Natural killer cell (primary cell): ENCODE results near the gene AHR. TPM values are rescaled to one million over a fixed set of nuclear protein-coding genes. Genes with fewer than 3 reads are reported as not detected.

Experiments used
- ATAC-seq, 3 donors: fragments of 150-1000 bp in 2 of 3; fragments of 200-7000 bp in 1 of 3; cut with Tn5 transposase; 1 replicate in 1 of 3; 2 replicates in 2 of 3; pipeline ENCODE4 v1.10.0; 2021; ENCODE audit warnings: mild to moderate bottlenecking in 2 of 3, moderate library complexity in 2 of 3
- DNase-seq, 2 donors: peaks; one replicate each; pipeline versions ENCODE4 v3.0.0 to v3.0.0-alpha.2; 2013 to 2021; ENCODE audit warnings: mixed read lengths in 1 of 2
- H3K27ac ChIP-seq: one replicate; pipeline ENCODE4 v1.5.1; 2013; ENCODE audit warnings: mild to moderate bottlenecking, low read length
- H3K27me3 ChIP-seq: one replicate; pipeline ENCODE4 v1.6.1; 2013; ENCODE audit warnings: low read length; ENCODE audit not compliant: control insufficient read depth, insufficient read depth
- H3K36me3 ChIP-seq: one replicate; pipeline ENCODE4 v1.6.1; 2013; ENCODE audit warnings: low read length; ENCODE audit not compliant: control insufficient read depth, insufficient read depth
- H3K4me1 ChIP-seq: one replicate; pipeline ENCODE4 v1.6.1; 2013; ENCODE audit warnings: low read length; ENCODE audit not compliant: control insufficient read depth, insufficient read depth
- H3K4me3 ChIP-seq: one replicate; pipeline ENCODE4 v1.5.1; 2013; ENCODE audit warnings: low read length
- H3K9me3 ChIP-seq: one replicate; pipeline ENCODE4 v1.6.1; 2013; ENCODE audit warnings: low read length; ENCODE audit not compliant: control insufficient read depth, insufficient read depth
- H3K27ac Mint-ChIP-seq, 2 donors: one replicate each; pipeline ENCODE4 v1.8.0; 2022; ENCODE audit warnings: mild to moderate bottlenecking in 2 of 2, mixed read lengths in 2 of 2, moderate library complexity in 1 of 2
- H3K27me3 Mint-ChIP-seq, 2 donors: one replicate each; pipeline ENCODE4 v1.8.0; 2022; ENCODE audit warnings: low read depth in 2 of 2, mixed read lengths in 2 of 2
- H3K36me3 Mint-ChIP-seq: one replicate; pipeline ENCODE4 v1.8.0; 2022; ENCODE audit warnings: mixed read lengths
- H3K4me1 Mint-ChIP-seq, 2 donors: one replicate each; pipeline ENCODE4 v1.8.0; 2022; ENCODE audit warnings: mixed read lengths in 2 of 2
- H3K4me3 Mint-ChIP-seq: one replicate; pipeline ENCODE4 v1.8.0; 2022; ENCODE audit warnings: mild to moderate bottlenecking, moderate library complexity, mixed read lengths
- H3K9me3 Mint-ChIP-seq, 2 donors: one replicate each; pipeline ENCODE4 v1.8.0; 2022; ENCODE audit warnings: mixed read lengths in 2 of 2
- WGBS: methylation state at CpG from one replicate; pipeline ENCODE4 v1.1.7; 2013; ENCODE audit warnings: missing lambda C conversion rate; ENCODE audit not compliant: insufficient coverage; 5-methylcytosine and 5-hydroxymethylcytosine counted together
- intact Hi-C: fragments of 100-400 bp; cut with micrococcal nuclease; formaldehyde crosslinking; loops from one replicate; pipeline ENCODE4 v1.14.2; 2022
- total RNA-seq, 4 donors: library from RNA; stranded (reverse); fragments of 120-200 nt in 1 of 4; gene quantifications; one replicate each; pipeline versions ENCODE4 v1.2.3 to v1.2.4, GENCODE V29; 2013 to 2022
- TF ChIP-seq, protein P1 (sequence below): fragments of 200-600 bp; IDR thresholded peaks from one replicate; pipeline ENCODE4 v1.8.0; 2022; ENCODE audit warnings: antibody characterized with exemption

AHR gene
- total RNA-seq, 3 donors from 2014 or later (not counting 1 experiment from before 2014, with no cell fraction given), result 20.7 to 54.7 (median 44.9) TPM

DNA sequence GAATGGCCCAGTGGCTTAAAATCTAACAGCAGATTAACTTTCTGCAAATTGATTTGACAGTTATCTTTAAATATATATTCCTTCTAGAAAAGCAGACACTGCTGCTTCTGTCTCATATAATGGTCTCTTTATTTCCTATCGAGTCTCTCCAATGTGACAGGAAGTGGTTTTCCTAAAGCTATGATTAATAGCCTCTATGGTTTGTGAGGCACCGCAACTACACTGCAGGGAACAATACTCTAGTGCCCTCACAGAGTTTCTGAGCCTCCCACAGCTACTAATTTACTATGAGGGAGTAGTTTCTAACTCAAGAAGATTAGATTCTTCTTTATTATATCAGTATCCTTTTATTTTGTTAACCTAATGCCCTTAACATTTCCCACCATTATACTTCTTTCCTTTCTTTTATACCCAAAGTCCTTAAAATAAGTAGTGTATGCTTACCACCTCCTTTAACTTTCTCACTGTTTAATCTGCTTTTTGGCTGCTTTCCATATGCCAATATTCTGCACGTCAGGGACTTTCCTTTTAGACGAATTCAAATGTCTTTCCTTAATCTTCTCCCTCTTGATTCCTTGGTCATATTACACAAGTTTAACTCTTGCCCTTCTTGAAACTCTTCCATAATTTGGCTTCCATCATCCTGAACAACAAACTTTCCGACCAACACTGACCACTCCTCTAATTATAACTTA is 23.8 kb upstream of the AHR start:
- DNase-seq, result no peak
- H3K27ac Mint-ChIP-seq, result no peak overlapping the region
- no peaks in the 10 kb centered on the region for H3K27me3 ChIP-seq
- TF ChIP-seq, protein P1, sequence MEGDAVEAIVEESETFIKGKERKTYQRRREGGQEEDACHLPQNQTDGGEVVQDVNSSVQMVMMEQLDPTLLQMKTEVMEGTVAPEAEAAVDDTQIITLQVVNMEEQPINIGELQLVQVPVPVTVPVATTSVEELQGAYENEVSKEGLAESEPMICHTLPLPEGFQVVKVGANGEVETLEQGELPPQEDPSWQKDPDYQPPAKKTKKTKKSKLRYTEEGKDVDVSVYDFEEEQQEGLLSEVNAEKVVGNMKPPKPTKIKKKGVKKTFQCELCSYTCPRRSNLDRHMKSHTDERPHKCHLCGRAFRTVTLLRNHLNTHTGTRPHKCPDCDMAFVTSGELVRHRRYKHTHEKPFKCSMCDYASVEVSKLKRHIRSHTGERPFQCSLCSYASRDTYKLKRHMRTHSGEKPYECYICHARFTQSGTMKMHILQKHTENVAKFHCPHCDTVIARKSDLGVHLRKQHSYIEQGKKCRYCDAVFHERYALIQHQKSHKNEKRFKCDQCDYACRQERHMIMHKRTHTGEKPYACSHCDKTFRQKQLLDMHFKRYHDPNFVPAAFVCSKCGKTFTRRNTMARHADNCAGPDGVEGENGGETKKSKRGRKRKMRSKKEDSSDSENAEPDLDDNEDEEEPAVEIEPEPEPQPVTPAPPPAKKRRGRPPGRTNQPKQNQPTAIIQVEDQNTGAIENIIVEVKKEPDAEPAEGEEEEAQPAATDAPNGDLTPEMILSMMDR, result no peak
- no peaks in the 10 kb centered on the region for H3K4me1 ChIP-seq
- peaks cover 0 to 2% of the 10 kb centered on the region in 2 donors for H3K9me3 Mint-ChIP-seq
- peaks cover 5% of the 10 kb centered on the region for H3K36me3 Mint-ChIP-seq
- no peak overlapping the region for H3K27ac ChIP-seq
- H3K4me3 Mint-ChIP-seq, result no peak overlapping the region
- ATAC-seq, result peak in 2 of 3 donors; percentile 48 to 59
- intact Hi-C loops, result loop anchor here (5.0 kb wide), 1 partner anchor 42 kb away; no protein-coding TSS in a partner anchor
- 55% methylated on average over 3 of the region's 5 CpGs for WGBS
- H3K27me3 Mint-ChIP-seq, result no peaks in the 10 kb centered on the region
- no peak overlapping the region for H3K4me3 ChIP-seq
- H3K9me3 ChIP-seq, result peaks cover 12% of the 10 kb centered on the region
- H3K4me1 Mint-ChIP-seq, result peaks cover 13 to 16% of the 10 kb centered on the region in 2 donors
- no peaks in the 10 kb centered on the region for H3K36me3 ChIP-seq

DNA sequence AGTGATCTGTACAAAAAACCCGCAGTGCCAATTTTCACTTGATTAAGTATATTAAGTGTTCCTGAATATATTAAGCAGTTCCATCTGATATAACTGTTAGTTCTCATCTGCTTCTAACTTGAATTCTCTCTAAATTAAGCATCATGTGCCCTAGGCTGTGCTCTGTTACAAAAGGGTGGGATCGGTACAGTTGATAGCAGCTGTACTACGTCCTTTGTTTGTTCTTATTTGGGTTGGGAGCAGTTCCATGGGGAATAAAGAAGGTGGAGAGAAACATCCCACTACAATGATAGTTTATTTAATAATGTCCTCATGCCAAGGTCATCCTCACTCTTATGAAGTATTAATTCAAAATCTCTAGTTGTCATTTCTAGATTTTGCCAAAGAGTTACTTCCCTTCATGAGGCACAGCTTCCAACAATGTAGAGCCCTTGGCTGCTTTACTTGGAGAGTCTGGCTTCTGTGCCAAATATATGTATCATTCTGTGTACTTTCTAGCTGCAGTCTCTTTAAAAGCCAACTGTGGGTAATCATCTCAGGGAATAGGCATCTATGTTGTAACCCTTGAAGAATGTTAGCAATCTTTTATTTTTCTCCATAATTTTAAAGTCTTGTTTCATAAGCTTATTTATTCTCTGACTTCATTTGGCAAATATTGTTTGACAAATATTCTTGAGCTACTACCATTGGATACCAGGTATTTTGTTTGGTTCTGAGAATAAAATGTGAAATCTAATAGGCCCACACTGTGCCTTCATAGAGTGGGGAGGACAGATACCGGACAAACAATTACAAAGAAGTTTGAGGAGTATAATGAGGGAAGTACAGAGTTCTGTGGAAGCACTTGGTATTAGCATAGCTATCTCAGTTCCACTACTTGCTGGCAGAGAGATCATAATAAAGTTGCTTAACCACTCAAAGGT is 22.4 kb upstream of the AHR start:
- peaks cover 0 to 10% of the 10 kb centered on the region in 2 donors for H3K27me3 Mint-ChIP-seq
- H3K4me3 Mint-ChIP-seq, result no peak overlapping the region
- Histone ChIP-seq H3K27me3 (no peaks in the 10 kb centered on the region), H3K4me3 (no peak overlapping the region), H3K27ac (no peak overlapping the region), H3K36me3 (no peaks in the 10 kb centered on the region), H3K4me1 (no peaks in the 10 kb centered on the region), H3K9me3 (peaks cover 4% of the 10 kb centered on the region)
- no peaks in the 10 kb centered on the region for H3K36me3 Mint-ChIP-seq
- H3K9me3 Mint-ChIP-seq, result no peaks in the 10 kb centered on the region
- no peak overlapping the region for H3K27ac Mint-ChIP-seq
- intact Hi-C loops, result no loop called here
- ATAC-seq, result no peak
- 91% methylated on average over 2 of the region's 4 CpGs for WGBS
- no peak for DNase-seq
- peaks cover 13 to 16% of the 10 kb centered on the region in 2 donors for H3K4me1 Mint-ChIP-seq
- TF ChIP-seq, protein P1, result no peak

DNA sequence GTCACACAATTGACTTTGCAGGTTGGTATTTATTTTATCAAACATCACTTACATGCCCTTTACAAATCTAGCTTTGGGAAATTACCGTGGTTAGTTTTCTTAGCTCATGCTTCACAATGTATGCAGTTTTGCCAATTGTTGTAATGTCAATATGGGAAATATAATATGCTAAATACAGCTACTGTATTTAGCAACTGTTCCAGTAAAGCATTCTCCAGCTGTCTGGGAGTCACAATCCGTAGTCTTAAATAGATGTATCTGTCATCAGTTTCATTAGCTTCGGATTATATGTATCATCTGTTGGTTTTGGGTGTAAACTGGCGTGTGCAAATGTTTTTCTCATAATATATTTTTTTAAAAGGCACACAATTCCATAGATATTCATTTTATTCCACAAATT is 19.4 kb upstream of the AHR start:
- Histone ChIP-seq H3K9me3 (no peaks in the 10 kb centered on the region), H3K27ac (no peak overlapping the region), H3K4me1 (no peaks in the 10 kb centered on the region), H3K27me3 (no peaks in the 10 kb centered on the region), H3K36me3 (no peaks in the 10 kb centered on the region), H3K4me3 (no peak overlapping the region)
- TF ChIP-seq, protein P1, result no peak
- no peaks in the 10 kb centered on the region for H3K9me3 Mint-ChIP-seq
- DNase-seq (no peak), ATAC-seq (no peak)
- intact Hi-C loops, result no loop called here
- H3K27ac Mint-ChIP-seq, result no peak overlapping the region
- H3K36me3 Mint-ChIP-seq, result no peaks in the 10 kb centered on the region
- H3K27me3 Mint-ChIP-seq, result peaks cover 0 to 10% of the 10 kb centered on the region in 2 donors
- 86% methylated on average over 1 of the region's 4 CpGs for WGBS
- H3K4me3 Mint-ChIP-seq, result no peak overlapping the region
- peaks cover 12 to 13% of the 10 kb centered on the region in 2 donors for H3K4me1 Mint-ChIP-seq
